Activated T-helper 1 cell treated with Interleukin-2 at 50 U/mL for 16 hours (primary cell): ENCODE measurements around the gene MCL1.
"Not testable (repeated sequence)": the region's sequence is repeated elsewhere in the genome, so short reads cannot be mapped to it uniquely, and the experiment has no call there.

Experiments
- DNase-seq: peaks from one replicate; pipeline ENCODE4 v3.0.0-alpha.2; 2020; ENCODE audit warnings: low read depth

The MCL1 gene

DNA sequence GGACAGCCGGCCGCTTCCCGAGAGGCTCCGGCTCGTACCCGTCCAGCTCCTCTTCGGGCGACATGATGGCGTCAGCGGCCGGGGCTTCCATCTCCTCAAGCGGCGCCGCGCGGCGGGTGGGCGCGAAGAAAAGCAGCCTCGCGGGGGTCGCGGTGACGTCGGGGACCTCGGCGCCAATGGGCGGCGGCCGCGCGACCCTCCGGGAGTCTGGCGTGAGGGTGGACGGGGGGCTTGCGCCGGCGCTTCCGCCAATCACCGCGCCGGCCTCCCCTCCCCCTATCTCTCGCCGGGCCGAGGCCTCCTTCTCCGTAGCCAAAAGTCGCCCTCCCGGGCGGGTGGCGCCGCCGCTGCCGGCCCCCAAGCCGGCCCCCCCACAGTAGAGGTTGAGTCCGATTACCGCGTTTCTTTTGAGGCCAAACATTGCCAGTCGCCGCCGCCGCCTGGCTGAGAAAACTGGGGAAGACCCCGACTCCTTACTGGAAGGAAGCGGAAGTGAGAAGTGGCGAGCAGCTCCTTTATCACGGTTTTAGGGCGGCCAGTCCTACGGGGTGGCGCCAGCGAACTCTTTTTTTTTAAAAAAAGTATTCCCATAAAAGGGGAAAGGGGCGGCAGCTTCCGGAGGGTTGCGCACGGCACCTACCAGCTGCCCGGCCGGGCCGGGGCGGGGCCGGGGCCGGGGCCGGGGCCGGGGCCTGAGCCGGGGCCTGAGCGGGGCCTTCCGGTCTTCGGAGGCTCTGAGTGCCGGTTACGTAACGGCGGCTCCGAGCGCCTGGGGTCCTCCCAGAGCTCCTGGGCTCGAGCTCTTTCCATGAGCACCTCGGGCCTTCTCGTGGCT lies at the start of gene MCL1:
TSS of gene MCL1 (minus strand) at position 501 of the 835 bp plus-strand sequence. CDS start at position 421, 80 bp downstream.
- peak; percentile 76 for DNase-seq

DNA sequence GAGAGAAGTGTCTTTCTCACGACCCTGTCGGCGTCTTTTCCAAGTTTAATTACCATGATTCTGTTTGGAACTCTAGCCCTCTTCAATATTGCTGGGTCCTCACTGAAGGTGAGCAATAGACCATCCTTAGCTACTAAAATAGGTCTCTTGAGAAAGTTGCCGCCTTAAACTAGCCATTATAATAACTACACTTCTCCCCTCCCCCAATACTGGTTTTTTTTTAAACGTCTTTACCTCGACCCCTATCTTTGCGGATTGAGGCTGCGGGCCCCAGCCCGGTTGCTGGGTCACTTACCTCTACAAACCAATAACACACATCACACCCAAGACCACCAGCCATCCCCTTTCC lies 49.3 kb upstream of the MCL1 start:
- no peak for DNase-seq

DNA sequence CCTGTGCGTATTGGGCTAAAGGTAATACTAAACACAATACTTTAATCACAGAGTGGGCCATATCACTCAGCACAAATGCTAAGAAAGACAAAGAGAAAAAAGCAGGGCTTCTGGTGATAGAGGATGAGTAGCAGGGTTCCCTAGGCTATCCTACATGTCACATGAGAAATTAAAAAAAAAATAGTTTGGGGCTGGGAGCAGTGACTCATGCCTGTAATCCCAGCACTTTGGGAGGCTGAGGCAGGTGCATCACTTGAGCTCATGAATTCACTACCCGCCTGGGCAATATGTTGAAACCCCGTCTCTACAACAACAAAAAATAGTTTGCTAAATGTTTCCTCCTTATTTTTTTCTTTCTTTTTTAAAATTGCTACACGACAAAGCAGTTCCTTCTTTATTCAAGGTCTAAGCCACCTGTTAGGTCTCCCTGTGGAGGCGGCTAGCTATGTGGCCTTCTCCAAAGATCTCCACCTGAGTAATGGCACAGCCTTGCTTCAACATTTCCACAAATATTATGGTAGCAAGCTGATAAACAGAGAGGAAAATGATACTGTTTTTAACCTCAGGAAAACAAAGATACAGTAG lies 48.5 kb upstream of the MCL1 start:
- DNase-seq: no peak

DNA sequence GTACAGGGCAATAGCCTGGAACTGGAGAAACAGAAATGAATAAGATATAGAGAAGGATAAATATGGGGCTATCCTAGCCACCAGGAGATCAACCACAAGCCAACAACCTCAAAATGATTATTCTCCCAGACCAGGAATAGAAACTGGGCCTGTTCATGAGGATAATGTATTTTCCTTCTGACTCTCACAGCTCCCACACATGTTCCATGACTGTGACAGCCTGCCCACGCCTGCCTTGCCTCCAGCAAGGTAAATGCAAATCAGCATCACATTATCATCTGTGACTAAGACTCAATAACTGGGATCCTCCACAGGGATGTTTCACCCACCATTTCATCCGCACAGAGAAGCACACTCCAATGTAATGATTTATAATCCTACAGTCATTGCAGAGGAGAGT lies 46.7 kb upstream of the MCL1 start:
- no peak for DNase-seq

DNA sequence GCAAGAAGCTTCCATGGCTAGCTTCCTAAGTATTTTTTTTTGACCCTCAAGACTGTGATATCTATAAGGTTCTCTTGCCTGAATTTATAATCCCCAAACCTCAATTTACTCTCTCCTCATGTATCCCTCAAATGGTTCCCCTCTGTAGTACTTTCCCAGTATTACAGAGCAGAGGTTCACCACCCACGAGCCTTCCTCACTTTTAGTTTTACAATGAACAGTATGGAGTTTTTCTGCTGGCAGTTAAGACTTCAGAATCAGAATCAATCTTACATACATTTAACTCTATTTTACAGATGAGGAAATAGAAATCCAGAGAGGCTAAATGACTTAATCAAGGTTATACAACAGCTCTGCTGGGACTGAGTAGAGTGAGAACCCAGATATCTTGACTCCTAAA lies 45.1 kb upstream of the MCL1 start:
- DNase-seq: not testable (repeated sequence)

DNA sequence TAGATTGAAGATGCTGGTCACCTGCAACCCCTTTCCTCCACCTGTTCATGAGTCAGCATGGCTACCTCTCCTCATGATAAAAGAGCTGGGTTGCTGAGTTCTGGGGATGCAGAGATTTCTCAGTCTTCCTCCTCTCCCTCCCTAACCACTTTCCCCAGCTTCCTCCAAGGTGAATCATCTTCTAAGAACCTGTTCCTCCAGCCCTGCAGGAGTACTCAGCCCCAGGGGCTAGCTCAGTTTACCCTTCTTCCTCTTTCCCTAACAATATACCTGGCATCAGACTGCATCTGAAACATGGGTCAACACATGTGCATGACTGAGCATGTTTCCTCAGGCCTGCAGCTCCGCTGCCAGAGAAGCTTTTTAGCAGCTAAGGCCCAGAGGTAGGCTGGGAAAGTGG lies 44.7 kb upstream of the MCL1 start:
- DNase-seq: not testable (repeated sequence)

DNA sequence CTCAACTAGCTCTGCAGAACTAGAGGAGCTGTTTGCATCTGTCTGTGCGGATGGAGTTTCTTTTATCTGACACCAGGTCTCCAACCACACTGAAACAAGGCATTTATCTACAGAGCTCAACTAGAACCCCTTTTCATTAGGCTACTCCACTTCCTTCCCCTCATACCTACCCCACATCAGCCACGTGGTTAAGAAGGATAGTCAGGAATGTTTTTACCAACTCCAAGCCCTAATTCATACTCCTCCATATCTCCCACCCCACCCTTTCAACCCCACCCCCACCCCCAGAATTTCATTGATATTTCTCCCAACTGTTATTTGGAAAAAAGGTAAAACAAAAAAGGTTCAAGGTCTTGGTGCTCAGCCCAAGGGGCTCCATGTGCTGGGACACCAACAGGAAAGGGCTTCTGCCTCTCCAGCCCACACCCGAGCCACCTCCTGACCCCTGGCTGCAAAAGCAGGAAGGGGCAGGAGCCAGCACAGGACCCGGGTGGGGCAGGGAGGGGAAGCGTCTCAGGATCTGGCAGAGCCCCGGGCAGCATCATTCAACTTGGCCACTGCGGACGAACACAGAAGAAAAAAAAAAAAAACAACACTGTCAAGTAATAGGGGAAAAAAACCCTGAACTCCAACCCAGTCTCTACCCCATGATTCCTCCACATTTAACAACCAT lies 43.0 kb upstream of the MCL1 start:
- DNase-seq: no peak

DNA sequence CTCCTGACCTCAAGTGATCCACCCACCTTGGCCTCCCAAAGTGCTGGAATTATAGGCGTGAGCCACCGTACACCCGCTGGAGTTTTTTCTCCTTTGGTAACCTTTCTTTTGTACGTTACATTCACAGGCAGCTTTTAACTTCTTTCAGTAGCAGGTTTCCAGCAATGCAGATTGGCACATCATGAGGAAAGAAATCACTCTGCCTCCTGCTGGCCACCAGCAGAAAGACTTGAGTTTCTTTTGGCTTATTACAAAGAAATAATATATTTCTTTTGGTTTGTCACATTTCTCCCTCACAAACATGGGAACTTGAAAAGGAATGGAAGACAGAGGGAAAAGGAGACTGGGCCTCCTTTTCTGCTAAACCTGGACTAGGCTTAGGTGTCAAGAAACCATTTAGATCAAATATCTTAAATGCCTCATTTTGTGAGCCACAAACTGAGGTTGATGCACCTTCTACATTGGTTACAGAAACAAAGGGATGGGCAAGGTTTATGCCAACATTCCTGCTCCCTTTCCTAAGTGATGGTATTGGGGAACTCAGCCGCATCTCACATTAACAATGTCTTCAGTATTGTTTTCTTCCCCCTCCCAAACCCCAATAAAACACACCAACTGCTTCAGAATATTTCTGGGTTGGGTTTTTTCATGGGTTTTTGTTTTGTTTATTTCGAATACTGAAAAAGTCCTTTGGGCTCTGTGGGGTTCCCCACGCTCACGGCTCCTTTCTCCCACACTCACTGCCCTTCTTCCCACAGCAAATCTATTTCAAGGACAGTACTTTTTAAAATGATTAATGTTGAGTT lies 42.3 kb upstream of the MCL1 start:
- peak; percentile 33 for DNase-seq

DNA sequence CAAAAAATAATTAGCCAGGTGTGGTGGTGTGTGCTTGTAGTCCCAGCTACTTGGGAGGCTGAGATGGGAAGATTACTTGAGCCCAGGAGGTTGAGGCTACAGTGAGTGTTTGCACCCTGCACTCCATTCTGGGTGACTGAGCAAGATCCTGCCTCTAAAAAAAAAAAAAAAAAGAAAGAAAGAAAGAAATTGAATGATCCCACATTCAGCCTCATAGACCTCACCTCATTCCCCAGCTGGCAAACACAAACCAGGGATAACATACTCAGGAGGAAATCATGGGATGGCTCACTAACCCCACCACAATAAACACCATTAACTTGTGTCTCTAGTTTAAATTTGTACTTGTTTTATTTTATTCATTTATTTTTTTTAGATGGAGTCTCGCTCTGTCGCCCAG lies 41.5 kb upstream of the MCL1 start:
- DNase-seq: no peak

DNA sequence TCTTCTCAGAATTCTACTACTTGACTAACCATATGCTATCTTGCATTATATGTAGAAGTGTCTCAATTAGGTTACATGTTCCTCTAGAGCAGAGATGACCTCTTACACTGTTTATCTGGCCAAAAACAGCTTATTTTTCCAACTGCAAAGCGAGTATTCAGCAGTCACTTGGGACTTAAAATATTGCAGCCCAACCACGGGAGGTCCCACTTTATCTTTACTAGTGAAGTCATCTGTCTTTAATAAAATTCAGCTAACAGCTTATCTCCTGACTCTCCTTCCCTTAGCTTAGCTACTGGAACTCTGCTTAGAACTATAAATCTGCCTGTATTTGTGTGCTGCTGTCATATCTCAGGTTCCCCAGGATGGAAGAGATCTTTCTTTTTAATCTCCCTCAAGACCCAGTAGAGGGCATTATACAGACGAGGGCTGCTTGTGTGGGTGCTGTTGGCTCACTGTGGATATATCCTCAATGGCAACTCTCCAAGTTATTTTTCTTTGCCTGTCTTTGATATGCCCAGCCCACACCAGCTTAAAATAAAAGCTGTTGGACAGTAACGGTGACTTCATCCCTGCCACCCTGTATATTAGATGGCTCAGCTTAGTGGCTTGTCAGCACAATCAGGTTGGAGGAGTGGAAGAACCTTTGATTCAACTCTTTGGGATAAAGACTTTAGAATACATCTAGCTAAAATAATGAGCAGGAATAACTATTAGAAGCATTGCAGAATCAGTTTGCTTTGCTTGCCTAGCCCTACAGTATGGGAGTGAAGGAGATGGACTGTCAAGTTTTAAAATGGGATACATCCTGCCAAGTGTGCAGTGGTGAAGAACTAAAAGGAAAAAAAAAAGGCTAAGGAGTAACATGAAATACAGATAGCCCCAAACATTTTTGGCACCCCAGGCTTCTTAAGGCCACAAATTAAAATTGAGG lies 40.4 kb upstream of the MCL1 start:
- DNase-seq: no peak

DNA sequence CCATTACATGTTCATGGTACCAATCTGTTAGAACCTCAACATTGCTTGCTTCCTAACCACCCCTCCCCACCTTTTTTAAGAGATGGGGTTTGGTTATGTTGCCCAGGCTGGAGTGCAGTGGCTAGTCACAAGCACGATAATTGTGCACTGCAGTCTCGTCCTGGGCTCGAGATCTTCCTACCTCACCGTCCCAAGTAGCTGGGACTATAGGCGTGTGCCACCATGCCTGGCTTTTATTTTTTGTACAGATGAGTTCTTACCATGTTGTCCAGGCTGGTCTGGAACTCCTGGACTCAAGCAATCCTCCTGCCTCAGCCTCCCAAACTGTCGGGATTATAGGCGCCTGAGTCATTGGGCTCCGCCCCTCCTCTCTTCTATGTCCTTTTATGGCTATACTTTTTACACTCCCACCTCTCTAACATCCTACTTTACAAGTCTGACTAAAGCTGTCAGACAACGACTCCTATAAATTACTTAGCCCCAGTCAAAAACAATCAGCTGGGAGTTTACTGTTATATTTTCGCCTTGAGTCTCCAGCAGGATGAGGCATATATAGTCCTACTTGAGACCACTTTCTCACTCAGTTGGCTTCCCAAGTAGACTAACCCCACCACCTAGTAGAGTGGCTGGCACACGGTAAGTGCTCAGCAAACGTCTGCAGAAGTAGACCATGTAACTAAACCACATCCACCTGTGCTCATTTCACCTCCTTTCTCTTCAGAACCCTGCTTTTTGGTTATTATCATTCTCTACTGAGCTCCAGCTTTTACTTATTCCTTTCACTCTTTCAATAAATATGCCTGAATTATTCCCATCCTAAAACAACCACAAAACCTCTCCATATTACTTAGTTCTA lies 36.2 kb upstream of the MCL1 start:
- DNase-seq: no peak

DNA sequence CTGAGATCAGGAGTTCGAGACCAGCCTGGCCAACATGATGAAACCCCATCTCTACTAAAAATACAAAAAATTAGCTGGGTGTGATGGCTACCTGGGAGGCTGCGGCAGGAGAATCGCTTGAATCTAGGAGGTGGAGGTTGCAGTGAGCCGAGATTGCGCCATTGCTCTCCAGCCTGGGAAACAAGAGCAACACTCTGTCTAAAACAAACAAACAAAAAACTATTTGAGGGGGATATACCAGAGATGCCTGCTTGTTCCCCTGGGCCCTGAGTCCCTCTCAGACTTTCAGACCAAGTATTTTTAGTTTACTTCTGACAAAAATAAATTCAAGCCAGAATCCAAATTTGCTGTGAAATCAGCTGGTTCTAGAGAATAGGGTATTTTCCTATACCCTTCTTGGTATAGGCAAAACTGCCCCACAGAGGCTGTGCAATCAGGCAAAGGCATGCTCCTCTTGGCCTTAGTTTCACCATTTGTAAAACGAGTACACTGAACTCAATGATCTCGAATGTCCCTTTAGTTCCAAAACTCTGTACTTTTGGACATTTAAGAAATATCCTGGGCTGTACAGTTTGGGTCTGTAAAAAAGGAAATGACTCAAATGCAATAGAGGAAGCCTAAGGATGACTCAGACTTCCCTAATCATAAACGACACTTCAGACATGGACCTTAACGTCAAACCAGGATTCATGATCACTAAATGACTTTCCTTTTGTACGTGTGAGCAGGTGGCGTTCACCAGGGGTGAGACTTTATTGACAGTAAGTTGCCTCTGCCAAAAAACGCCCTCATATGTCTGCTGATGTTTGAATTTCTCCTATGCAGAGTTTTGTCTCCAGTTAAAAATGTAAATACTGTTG lies 33.9 kb upstream of the MCL1 start:
- peak; percentile 17 for DNase-seq

DNA sequence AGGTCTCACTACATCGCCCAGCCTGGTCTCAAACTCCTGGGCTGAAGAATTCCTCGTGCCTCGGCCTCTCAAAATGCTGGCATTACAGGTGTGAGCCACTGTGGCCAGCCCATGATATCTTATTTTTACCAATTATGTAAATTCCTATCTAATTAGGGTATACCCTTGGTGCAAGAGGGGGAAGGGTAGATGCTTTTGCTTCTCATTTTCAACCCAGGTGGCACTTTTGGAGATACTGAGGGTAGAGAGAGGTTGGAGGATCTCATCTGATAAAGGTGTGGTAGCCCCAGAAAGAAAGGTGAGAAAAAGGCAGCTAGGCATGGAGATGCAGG lies 32.6 kb upstream of the MCL1 start:
- DNase-seq: no peak

DNA sequence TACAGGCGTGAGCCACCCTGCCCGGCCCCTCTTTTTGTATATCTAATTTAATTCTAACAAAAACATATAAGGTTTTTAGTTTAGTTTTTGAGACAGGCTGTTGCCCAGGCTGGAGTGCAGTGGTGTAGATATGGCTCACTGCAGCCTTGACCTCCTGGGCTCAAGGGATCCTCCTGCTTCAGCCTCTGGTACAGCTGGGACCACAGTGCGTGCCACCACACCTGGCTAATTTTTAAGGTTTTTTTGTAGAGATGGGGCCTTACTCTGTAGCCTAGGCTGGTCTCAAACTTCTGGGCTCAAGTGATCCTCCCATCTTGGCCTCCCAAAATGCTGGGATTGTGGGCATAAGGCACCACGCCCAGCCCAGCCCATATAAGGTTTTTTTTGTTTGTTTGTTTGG lies 31.2 kb upstream of the MCL1 start:
- DNase-seq: no peak

DNA sequence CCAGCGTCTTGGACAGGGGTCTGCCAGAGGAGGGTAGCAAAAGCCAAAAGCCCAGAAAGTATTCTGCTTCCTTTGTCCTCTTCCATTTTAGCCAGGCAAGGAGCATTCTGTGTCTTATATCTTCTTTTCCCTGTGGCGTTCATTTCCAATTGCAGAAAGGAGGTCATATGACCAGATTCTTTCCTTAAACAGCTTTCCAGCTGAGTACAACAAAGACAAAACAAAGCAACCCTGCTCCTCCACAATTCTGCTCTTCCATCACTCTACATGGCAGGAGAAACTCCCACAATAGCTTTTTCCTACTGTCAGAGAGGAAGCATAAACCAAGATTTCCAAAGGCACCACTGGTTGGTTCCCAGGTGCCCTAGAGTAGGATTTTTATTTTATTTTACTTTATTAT lies 30.3 kb upstream of the MCL1 start:
- DNase-seq: no peak

DNA sequence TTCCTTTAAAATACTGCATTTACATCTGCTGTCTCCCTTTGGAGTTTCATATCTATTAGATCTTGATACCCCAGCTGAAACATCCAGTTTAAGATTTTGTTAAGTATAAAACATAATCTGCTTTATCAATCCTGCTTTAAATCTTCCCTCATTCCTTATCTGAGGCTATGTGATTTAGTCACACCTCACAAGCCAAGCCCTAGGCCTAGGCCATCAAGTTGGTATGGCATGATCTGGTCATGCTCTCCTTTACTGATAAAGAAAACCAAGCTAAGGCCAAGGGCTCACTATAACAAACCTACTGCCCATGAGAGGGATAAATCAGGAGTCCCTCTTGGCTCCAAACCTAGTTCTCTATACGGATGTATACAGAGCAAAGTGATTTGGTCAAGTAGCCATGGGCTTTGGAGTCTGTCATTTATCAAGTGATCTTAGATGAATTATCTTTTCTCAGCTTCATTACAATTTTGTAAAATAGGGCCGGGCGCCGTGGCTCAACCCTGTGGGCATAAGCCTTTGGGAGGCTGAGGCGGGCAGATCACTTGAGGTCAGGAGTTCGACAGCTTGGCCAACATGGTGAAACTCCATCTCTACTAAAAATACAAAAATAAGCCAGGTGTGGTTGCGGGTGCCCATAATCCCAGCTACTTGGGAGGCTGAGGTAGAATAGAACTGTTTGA lies 27.2 kb upstream of the MCL1 start:
- DNase-seq: no peak

DNA sequence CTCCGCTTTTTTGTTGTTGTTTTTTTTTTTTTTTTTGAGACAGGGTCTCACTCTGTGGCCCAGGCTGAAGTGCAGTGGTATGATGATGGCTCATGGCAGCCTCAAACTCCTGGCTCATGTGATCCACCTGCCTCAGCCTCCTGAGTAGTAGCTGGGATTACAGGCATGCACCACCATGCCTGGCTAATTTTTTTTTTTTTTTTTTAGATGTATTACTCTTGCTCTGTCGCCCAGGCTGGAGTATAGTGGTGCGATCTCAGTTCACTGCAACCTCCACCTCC lies 26.0 kb upstream of the MCL1 start:
- DNase-seq: not testable (repeated sequence)

DNA sequence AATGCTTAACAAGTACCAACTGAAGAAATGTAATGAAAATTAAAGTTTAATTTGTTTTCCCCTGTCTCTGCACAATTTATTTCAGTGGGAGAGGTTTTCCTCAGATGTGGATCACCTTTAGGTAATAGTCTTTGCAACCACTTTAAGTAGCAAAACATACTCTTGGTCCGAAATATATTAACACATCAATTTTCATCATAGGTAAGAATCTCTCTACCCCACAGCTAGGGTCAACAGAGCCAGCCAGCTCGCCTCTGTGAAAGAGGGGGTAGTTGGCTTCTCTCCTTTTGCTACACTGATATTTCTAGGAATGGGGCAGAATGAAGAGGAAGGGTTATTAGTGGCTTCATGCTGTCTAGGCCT lies 24.8 kb upstream of the MCL1 start:
- DNase-seq: no peak

DNA sequence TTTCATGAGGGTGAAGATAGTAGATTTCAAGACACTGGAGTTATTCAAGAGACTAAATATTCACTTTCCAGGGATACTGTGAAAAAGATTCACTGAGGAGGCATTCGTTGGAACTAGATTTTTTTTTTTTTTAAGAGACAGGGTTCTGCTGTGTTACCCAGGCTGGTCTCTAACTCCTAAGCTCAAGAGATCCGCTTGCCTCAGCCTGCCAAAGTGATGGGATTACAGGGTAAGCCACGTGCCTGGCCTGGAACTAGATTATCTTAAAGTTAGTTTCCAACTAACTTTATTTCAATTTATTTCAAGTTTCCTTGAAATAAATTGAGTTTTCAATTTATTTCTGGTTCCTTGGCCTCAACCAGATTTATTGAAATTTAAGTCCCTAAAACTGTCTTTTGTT lies 24.3 kb upstream of the MCL1 start:
- DNase-seq: no peak
